Caco-2 (cell line): Measurements from ENCODE around the gene EGFL8. TPM values are rescaled to one million over a fixed set of nuclear protein-coding genes. Genes with fewer than 3 reads are reported as not detected.
A peak's percentile ranks its signal among the peaks of the same experiment; 100 is the strongest.

Experiments used
- BruUV-seq: library from RNA; stranded (reverse); fragments of 400-500 nt; replicated peaks from 2 replicates; lab custom pipeline; 2021; lab: Mats Ljungman, UMichigan
- CTCF ChIA-PET: fragments of 300-600 bp; sonication (Branson Sonifier 250); formaldehyde crosslinking; loops from one replicate; lab custom pipeline; 2022; ENCODE audit warnings: antibody characterized with exemption; lab: Charles Lee
- POLR2A ChIA-PET: fragments of 300-600 bp; sonication (Branson Sonifier 250); formaldehyde crosslinking; loops from one replicate; lab custom pipeline; 2022; ENCODE audit warnings: antibody characterized with exemption; lab: Charles Lee
- DNase-seq, 2 experiments: peaks; one replicate each; pipeline versions ENCODE4 v3.0.0 to v3.0.0-alpha.2; 2020 to 2022
- H3K27me3 ChIP-seq: replicated peaks from 2 replicates; pipeline ENCODE4 v1.6.0; 2011; ENCODE audit warnings: low read length; ENCODE audit not compliant: control insufficient read depth, insufficient read depth
- H3K36me3 ChIP-seq: 2 replicates; pipeline ENCODE4 v1.5.1; 2011; ENCODE audit warnings: low read length; ENCODE audit not compliant: control insufficient read depth, insufficient read depth
- H3K4me1 ChIP-seq: fragments of 250-450 bp; sonication (Bioruptor Pico); 2 replicates; pipeline ENCODE4 v1.5.1; 2020; ENCODE audit warnings: mild to moderate bottlenecking
- H3K4me3 ChIP-seq: 2 replicates; pipeline ENCODE4 v1.5.1; 2011; ENCODE audit warnings: low read depth, mild to moderate bottlenecking, control low read depth, low read length
- H3K9me3 ChIP-seq: fragments of 250-450 bp; sonication (Bioruptor Pico); 2 replicates; pipeline ENCODE4 v1.5.1; 2020; ENCODE audit warnings: mild to moderate bottlenecking, moderate library complexity
- H3K27ac Mint-ChIP-seq: one replicate; pipeline ENCODE4 v1.8.0; 2022; ENCODE audit warnings: mixed read lengths; ENCODE audit not compliant: unreplicated experiment
- H3K27me3 Mint-ChIP-seq: one replicate; pipeline ENCODE4 v1.8.0; 2022; ENCODE audit warnings: mixed read lengths; ENCODE audit not compliant: insufficient read depth, unreplicated experiment
- H3K36me3 Mint-ChIP-seq: one replicate; pipeline ENCODE4 v1.8.0; 2022; ENCODE audit warnings: mild to moderate bottlenecking, mixed read lengths; ENCODE audit not compliant: insufficient read depth, unreplicated experiment
- H3K4me1 Mint-ChIP-seq: one replicate; pipeline ENCODE4 v1.8.0; 2022; ENCODE audit warnings: low read depth, mixed read lengths; ENCODE audit not compliant: unreplicated experiment
- H3K4me3 Mint-ChIP-seq: one replicate; pipeline ENCODE4 v1.8.0; 2022; ENCODE audit warnings: mild to moderate bottlenecking, moderate library complexity, mixed read lengths; ENCODE audit not compliant: unreplicated experiment
- H3K9me3 Mint-ChIP-seq: one replicate; pipeline ENCODE4 v1.8.0; 2022; ENCODE audit warnings: mixed read lengths; ENCODE audit not compliant: unreplicated experiment
- CTCF ChIP-seq, 2 experiments: fragments of 200-600 bp in 1 of 2; IDR thresholded peaks; 1 replicate in 1 of 2; 2 replicates in 1 of 2; pipeline versions ENCODE4 v1.5.1 to v1.8.0; 2011 to 2022; ENCODE audit warnings: antibody characterized with exemption in 1 of 2, control low read depth in 1 of 2, inconsistent platforms in 1 of 2, low read depth in 1 of 2, low read length in 1 of 2, mild to moderate bottlenecking in 1 of 2, moderate library complexity in 1 of 2; ENCODE audit not compliant: insufficient read depth in 1 of 2, severe bottlenecking in 1 of 2, unreplicated experiment in 1 of 2
- intact Hi-C: fragments of 100-400 bp; cut with micrococcal nuclease; formaldehyde crosslinking; loops from one replicate; pipeline ENCODE4 v1.10.0; 2022; ENCODE audit not compliant: unreplicated experiment
- total RNA-seq: library from RNA; stranded (reverse); gene quantifications from 2 replicates; pipeline ENCODE4 v1.2.3, GENCODE V29; 2022

EGFL8 gene
- total RNA-seq, 1 experiment from 2014 or later = 45.0 TPM

- TSS peak; percentile 86 for BruUV-seq
- Mint-ChIP-seq H3K27ac (peak overlapping the region; percentile 99), H3K4me1 (peaks cover 16% of the 10 kb centered on the region), H3K36me3 (peaks cover 16% of the 10 kb centered on the region), H3K4me3 (peak overlapping the region; percentile 94), H3K9me3 (no peaks in the 10 kb centered on the region), H3K27me3 (no peaks in the 10 kb centered on the region)
- no peaks in the 10 kb centered on the region for H3K9me3 ChIP-seq
- no peaks in the 10 kb centered on the region for H3K27me3 ChIP-seq
- CTCF ChIA-PET = interaction anchor here (0.5 to 1.7 kb wide), 24 partner anchors 10 to 789 kb away, joined by 3 to 24 read pairs (median 4); partner anchors contain the start of genes ATF6B, FKBPL, PRRT1 and RNF5
- H3K36me3 ChIP-seq = no peaks in the 10 kb centered on the region
- POLR2A ChIA-PET = interaction anchor here (0.5 to 1.5 kb wide), 15 partner anchors 9 to 776 kb away, joined by 3 to 29 read pairs (median 4); partner anchors contain the start of genes AGPAT1, ATF6B, DXO and FKBPL
- intact Hi-C loops = loop anchor here (1.0 to 10.0 kb wide), 4 partner anchors 19 to 769 kb away; partner anchors contain the start of genes BRD2 and PPT2
- DNase-seq = peak; percentile 77 to 85
- peaks cover 12% of the 10 kb centered on the region for H3K4me1 ChIP-seq
- TF ChIP-seq CTCF (IDR thresholded peaks at IDR 0.05; ENCODE audit: insufficient read depth in 1 of 2, low read depth in 1 of 2, low read length in 1 of 2, severe bottlenecking in 1 of 2, unreplicated experiment in 1 of 2) = peak in 1 of 2 experiments; percentile 7
- peak overlapping the region; percentile 95 for H3K4me3 ChIP-seq
Measured at GRCh38 chr6:32195902-32196681, 31.7 kb downstream of the EGFL8 start.

- H3K4me1 ChIP-seq = peaks cover 9% of the 10 kb centered on the region
- H3K4me3 Mint-ChIP-seq = peak overlapping the region; percentile 94
- H3K27ac Mint-ChIP-seq = peak overlapping the region; percentile 99
- ChIA-PET CTCF (interaction anchor here (1.7 kb wide), 1 partner anchor 80 kb away, joined by 15 read pairs; no protein-coding TSS in a partner anchor), POLR2A (interaction anchor here (0.6 to 1.2 kb wide), 3 partner anchors 20 to 603 kb away, joined by 3 to 11 read pairs (median 4); partner anchors contain the start of gene DXO)
- TF ChIP-seq CTCF (IDR thresholded peaks at IDR 0.05; ENCODE audit: insufficient read depth in 1 of 2, low read depth in 1 of 2, low read length in 1 of 2, severe bottlenecking in 1 of 2, unreplicated experiment in 1 of 2) = no peak
- H3K9me3 ChIP-seq = no peaks in the 10 kb centered on the region
- no peaks in the 10 kb centered on the region for H3K27me3 ChIP-seq
- H3K4me3 ChIP-seq = peak overlapping the region; percentile 95
- peaks cover 16% of the 10 kb centered on the region for H3K4me1 Mint-ChIP-seq
- no peaks in the 10 kb centered on the region for H3K27me3 Mint-ChIP-seq
- intact Hi-C loops = loop anchor here (10.0 kb wide), 1 partner anchor 768 kb away; the partner anchor contains the start of gene BRD2
- no peaks in the 10 kb centered on the region for H3K36me3 ChIP-seq
- BruUV-seq = no TSS peak
- H3K36me3 Mint-ChIP-seq = peaks cover 16% of the 10 kb centered on the region
- no peaks in the 10 kb centered on the region for H3K9me3 Mint-ChIP-seq
- DNase-seq = no peak
Measured at GRCh38 chr6:32196682-32197616, 32.6 kb downstream of the EGFL8 start.

GRCh38 chr6:32198345-32198696 lies 33.9 kb downstream of the EGFL8 start:
- no TSS peak for BruUV-seq
- H3K9me3 ChIP-seq = no peaks in the 10 kb centered on the region
- peaks cover 16% of the 10 kb centered on the region for H3K36me3 Mint-ChIP-seq
- H3K27ac Mint-ChIP-seq = no peak overlapping the region
- TF ChIP-seq CTCF (IDR thresholded peaks at IDR 0.05; ENCODE audit: insufficient read depth in 1 of 2, low read depth in 1 of 2, low read length in 1 of 2, severe bottlenecking in 1 of 2, unreplicated experiment in 1 of 2) = no peak
- no peaks in the 10 kb centered on the region for H3K9me3 Mint-ChIP-seq
- H3K4me1 ChIP-seq = peaks cover 9% of the 10 kb centered on the region
- no peak for DNase-seq
- intact Hi-C loops = loop anchor here (10.0 kb wide), 1 partner anchor 766 kb away; the partner anchor contains the start of gene BRD2
- H3K27me3 ChIP-seq = no peaks in the 10 kb centered on the region
- peaks cover 16% of the 10 kb centered on the region for H3K4me1 Mint-ChIP-seq
- POLR2A ChIA-PET = no interaction called here
- H3K4me3 Mint-ChIP-seq = peak overlapping the region; percentile 22
- H3K36me3 ChIP-seq = no peaks in the 10 kb centered on the region
- H3K4me3 ChIP-seq = no peak overlapping the region
- CTCF ChIA-PET = no interaction called here
- H3K27me3 Mint-ChIP-seq = no peaks in the 10 kb centered on the region
